K562 (cell line): ENCODE measurements around the gene GLI1. TPM values are rescaled to one million over a fixed set of nuclear protein-coding genes. Genes with fewer than 3 reads are reported as not detected.

Experiments used
- EGR1 ChIP-seq: fragments of 450-650 bp; conservative IDR thresholded peaks from 2 replicates; pipeline ENCODE4 v1.6.1; 2017; ENCODE audit warnings: mild to moderate bottlenecking
- KLF13 ChIP-seq: fragments of 450-650 bp; IDR thresholded peaks from 2 replicates; pipeline ENCODE4 v1.6.1; 2016; ENCODE audit warnings: missing genetic modification characterization, low read depth, mild to moderate bottlenecking, missing compliant biosample characterization, moderate library complexity, borderline replicate concordance
- SMAD3 ChIP-seq: fragments of 450-650 bp; formaldehyde crosslinking; conservative IDR thresholded peaks from 2 replicates; pipeline ENCODE4 v1.4.0; 2020; ENCODE audit warnings: mild to moderate bottlenecking
- ZFPM2 ChIP-seq: fragments of 250-450 bp; sonication (Bioruptor Pico); IDR thresholded peaks from 2 replicates; pipeline ENCODE4 v1.5.1; 2022; ENCODE audit warnings: mild to moderate bottlenecking
- ZNF76 ChIP-seq: fragments of 250-450 bp; sonication (Bioruptor Pico); IDR thresholded peaks from 2 replicates; pipeline ENCODE4 v1.4.0; 2020; ENCODE audit warnings: mild to moderate bottlenecking, moderate library complexity, borderline replicate concordance
- polyA plus RNA-seq, 8 experiments: library from polyadenylated mRNA; depleted of rRNA in 4 of 8; stranded (reverse) in 5 of 8; unstranded in 3 of 8; fragments of >200 nt; fragmentation: Nextera tagmentation in 2 of 8; fragmentation: Illumina TruSeq in 1 of 8; extraction: Ambion mirVana in 2 of 8; extraction: Trizol in 1 of 8; gene quantifications; 2 replicates each; pipeline versions ENCODE4 v1.2.1 to v1.2.3, GENCODE V29; 2011 to 2014; ENCODE audit warnings: inconsistent platforms in 1 of 8, missing spikeins in 1 of 8
- total RNA-seq, 7 experiments: library from RNA; depleted of rRNA in 6 of 7; stranded (reverse); fragments of >200 nt in 6 of 7; fragmentation: Illumina TruSeq in 2 of 7; extraction: Trizol in 2 of 7; gene quantifications; 2 replicates each; pipeline versions ENCODE4 v1.2.1 to v1.2.3, GENCODE V29; 2011 to 2021; ENCODE audit warnings: low replicate concordance in 1 of 7
- TF ChIP-seq, protein P1 (sequence below): fragments of 150-350 bp; IDR thresholded peaks from 2 replicates; pipeline ENCODE4 v1.6.1; 2014; ENCODE audit warnings: low read depth, mild to moderate bottlenecking, low read length, borderline replicate concordance
- TF ChIP-seq, protein P2 (sequence below): fragments of 450-650 bp; IDR thresholded peaks from 2 replicates; pipeline ENCODE4 v1.6.1; 2016; ENCODE audit warnings: mild to moderate bottlenecking, moderate library complexity
- TF ChIP-seq, protein P3 (sequence below): fragments of 250-450 bp; sonication (Bioruptor Pico); IDR thresholded peaks from 2 replicates; pipeline ENCODE4 v1.4.0; 2020; ENCODE audit warnings: mild to moderate bottlenecking, moderate library complexity, borderline replicate concordance

The GLI1 gene
- total and polyA plus RNA-seq, 9 of the 15 experiments (the other 6 are each of a cell fraction or from before 2014, with no cell fraction given) = 0.24 to 3.7 (median 0.61) TPM

DNA sequence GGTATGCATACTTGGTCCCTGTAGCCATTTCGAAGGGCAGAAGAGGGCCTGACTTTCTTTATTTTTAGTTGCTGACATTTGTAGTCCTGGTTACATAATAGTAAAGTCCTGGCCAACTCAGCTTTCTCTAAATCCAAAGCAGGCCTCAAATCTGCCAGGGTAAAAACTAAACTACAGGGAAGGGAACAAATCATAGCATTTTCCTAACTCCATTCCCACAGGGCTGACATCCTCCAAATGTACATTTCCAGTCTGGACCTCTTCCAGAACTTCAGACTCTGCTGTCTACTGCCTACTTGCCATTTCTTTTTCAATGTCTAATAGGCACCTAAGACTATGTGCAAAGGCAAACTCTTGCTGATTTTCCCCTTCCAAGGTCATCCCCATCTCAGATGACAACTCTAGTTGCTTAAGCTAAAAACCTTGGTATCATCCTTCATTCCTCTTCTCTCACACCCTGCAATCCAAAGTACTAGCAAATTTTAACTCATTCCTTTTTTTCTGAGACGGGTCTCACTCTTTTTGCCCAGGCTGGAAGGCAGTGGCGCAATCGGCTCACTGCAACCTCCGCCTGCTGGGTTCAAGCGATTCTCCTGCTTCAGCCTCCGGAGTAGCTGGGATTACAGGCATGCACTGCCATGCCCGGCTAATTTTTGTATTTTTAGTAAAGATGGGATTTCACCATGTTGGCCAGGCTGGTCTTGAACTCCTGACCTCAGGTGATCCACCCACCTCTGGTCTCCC, 58.8 kb downstream of the GLI1 start (continued):
- TF ChIP-seq, protein P1, sequence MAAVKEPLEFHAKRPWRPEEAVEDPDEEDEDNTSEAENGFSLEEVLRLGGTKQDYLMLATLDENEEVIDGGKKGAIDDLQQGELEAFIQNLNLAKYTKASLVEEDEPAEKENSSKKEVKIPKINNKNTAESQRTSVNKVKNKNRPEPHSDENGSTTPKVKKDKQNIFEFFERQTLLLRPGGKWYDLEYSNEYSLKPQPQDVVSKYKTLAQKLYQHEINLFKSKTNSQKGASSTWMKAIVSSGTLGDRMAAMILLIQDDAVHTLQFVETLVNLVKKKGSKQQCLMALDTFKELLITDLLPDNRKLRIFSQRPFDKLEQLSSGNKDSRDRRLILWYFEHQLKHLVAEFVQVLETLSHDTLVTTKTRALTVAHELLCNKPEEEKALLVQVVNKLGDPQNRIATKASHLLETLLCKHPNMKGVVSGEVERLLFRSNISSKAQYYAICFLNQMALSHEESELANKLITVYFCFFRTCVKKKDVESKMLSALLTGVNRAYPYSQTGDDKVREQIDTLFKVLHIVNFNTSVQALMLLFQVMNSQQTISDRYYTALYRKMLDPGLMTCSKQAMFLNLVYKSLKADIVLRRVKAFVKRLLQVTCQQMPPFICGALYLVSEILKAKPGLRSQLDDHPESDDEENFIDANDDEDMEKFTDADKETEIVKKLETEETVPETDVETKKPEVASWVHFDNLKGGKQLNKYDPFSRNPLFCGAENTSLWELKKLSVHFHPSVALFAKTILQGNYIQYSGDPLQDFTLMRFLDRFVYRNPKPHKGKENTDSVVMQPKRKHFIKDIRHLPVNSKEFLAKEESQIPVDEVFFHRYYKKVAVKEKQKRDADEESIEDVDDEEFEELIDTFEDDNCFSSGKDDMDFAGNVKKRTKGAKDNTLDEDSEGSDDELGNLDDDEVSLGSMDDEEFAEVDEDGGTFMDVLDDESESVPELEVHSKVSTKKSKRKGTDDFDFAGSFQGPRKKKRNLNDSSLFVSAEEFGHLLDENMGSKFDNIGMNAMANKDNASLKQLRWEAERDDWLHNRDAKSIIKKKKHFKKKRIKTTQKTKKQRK = no peak
- no peak for TF ChIP-seq KLF13 (tag)
- no peak for TF ChIP-seq EGR1
- TF ChIP-seq, protein P2, sequence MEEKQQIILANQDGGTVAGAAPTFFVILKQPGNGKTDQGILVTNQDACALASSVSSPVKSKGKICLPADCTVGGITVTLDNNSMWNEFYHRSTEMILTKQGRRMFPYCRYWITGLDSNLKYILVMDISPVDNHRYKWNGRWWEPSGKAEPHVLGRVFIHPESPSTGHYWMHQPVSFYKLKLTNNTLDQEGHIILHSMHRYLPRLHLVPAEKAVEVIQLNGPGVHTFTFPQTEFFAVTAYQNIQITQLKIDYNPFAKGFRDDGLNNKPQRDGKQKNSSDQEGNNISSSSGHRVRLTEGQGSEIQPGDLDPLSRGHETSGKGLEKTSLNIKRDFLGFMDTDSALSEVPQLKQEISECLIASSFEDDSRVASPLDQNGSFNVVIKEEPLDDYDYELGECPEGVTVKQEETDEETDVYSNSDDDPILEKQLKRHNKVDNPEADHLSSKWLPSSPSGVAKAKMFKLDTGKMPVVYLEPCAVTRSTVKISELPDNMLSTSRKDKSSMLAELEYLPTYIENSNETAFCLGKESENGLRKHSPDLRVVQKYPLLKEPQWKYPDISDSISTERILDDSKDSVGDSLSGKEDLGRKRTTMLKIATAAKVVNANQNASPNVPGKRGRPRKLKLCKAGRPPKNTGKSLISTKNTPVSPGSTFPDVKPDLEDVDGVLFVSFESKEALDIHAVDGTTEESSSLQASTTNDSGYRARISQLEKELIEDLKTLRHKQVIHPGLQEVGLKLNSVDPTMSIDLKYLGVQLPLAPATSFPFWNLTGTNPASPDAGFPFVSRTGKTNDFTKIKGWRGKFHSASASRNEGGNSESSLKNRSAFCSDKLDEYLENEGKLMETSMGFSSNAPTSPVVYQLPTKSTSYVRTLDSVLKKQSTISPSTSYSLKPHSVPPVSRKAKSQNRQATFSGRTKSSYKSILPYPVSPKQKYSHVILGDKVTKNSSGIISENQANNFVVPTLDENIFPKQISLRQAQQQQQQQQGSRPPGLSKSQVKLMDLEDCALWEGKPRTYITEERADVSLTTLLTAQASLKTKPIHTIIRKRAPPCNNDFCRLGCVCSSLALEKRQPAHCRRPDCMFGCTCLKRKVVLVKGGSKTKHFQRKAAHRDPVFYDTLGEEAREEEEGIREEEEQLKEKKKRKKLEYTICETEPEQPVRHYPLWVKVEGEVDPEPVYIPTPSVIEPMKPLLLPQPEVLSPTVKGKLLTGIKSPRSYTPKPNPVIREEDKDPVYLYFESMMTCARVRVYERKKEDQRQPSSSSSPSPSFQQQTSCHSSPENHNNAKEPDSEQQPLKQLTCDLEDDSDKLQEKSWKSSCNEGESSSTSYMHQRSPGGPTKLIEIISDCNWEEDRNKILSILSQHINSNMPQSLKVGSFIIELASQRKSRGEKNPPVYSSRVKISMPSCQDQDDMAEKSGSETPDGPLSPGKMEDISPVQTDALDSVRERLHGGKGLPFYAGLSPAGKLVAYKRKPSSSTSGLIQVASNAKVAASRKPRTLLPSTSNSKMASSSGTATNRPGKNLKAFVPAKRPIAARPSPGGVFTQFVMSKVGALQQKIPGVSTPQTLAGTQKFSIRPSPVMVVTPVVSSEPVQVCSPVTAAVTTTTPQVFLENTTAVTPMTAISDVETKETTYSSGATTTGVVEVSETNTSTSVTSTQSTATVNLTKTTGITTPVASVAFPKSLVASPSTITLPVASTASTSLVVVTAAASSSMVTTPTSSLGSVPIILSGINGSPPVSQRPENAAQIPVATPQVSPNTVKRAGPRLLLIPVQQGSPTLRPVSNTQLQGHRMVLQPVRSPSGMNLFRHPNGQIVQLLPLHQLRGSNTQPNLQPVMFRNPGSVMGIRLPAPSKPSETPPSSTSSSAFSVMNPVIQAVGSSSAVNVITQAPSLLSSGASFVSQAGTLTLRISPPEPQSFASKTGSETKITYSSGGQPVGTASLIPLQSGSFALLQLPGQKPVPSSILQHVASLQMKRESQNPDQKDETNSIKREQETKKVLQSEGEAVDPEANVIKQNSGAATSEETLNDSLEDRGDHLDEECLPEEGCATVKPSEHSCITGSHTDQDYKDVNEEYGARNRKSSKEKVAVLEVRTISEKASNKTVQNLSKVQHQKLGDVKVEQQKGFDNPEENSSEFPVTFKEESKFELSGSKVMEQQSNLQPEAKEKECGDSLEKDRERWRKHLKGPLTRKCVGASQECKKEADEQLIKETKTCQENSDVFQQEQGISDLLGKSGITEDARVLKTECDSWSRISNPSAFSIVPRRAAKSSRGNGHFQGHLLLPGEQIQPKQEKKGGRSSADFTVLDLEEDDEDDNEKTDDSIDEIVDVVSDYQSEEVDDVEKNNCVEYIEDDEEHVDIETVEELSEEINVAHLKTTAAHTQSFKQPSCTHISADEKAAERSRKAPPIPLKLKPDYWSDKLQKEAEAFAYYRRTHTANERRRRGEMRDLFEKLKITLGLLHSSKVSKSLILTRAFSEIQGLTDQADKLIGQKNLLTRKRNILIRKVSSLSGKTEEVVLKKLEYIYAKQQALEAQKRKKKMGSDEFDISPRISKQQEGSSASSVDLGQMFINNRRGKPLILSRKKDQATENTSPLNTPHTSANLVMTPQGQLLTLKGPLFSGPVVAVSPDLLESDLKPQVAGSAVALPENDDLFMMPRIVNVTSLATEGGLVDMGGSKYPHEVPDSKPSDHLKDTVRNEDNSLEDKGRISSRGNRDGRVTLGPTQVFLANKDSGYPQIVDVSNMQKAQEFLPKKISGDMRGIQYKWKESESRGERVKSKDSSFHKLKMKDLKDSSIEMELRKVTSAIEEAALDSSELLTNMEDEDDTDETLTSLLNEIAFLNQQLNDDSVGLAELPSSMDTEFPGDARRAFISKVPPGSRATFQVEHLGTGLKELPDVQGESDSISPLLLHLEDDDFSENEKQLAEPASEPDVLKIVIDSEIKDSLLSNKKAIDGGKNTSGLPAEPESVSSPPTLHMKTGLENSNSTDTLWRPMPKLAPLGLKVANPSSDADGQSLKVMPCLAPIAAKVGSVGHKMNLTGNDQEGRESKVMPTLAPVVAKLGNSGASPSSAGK = 0 out of 2 replicates have a peak, but pooled peaks have one; percentile 5
- TF ChIP-seq ZNF76 (CRISPR knock-in tag) = no peak
- TF ChIP-seq, protein P3, sequence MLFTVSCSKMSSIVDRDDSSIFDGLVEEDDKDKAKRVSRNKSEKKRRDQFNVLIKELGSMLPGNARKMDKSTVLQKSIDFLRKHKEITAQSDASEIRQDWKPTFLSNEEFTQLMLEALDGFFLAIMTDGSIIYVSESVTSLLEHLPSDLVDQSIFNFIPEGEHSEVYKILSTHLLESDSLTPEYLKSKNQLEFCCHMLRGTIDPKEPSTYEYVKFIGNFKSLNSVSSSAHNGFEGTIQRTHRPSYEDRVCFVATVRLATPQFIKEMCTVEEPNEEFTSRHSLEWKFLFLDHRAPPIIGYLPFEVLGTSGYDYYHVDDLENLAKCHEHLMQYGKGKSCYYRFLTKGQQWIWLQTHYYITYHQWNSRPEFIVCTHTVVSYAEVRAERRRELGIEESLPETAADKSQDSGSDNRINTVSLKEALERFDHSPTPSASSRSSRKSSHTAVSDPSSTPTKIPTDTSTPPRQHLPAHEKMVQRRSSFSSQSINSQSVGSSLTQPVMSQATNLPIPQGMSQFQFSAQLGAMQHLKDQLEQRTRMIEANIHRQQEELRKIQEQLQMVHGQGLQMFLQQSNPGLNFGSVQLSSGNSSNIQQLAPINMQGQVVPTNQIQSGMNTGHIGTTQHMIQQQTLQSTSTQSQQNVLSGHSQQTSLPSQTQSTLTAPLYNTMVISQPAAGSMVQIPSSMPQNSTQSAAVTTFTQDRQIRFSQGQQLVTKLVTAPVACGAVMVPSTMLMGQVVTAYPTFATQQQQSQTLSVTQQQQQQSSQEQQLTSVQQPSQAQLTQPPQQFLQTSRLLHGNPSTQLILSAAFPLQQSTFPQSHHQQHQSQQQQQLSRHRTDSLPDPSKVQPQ (CRISPR knock-in tag) = no peak
- TF ChIP-seq ZFPM2 (CRISPR knock-in tag) = no peak
- TF ChIP-seq SMAD3 (CRISPR knock-in tag) = no peak
